T-helper 1 cell (primary cell): ENCODE measurements around the gene SH3RF1.
"Not testable (repeated sequence)": the region's sequence is repeated elsewhere in the genome, so short reads cannot be mapped to it uniquely, and the experiment has no call there.

Source experiments
- DNase-seq, 5 donors: peaks; one replicate each; pipeline ENCODE4 v3.0.0-alpha.2; 2012 to 2020

Gene SH3RF1

GRCh38 chr4:169222761-169223160 lies 48.0 kb downstream of the SH3RF1 start:
- no peak for DNase-seq

- no peak for DNase-seq
Measured at GRCh38 chr4:169221662-169222061, 49.1 kb downstream of the SH3RF1 start.

GRCh38 chr4:169220854-169221411 lies 49.8 kb downstream of the SH3RF1 start:
- no peak for DNase-seq

- no peak for DNase-seq
Measured at GRCh38 chr4:169220447-169220846, 50.3 kb downstream of the SH3RF1 start.

- DNase-seq, result no peak
Measured at GRCh38 chr4:169219440-169219839, 51.3 kb downstream of the SH3RF1 start.

GRCh38 chr4:169215656-169216055 lies 55.1 kb downstream of the SH3RF1 start:
- no peak for DNase-seq

GRCh38 chr4:169212981-169213380 lies 57.8 kb downstream of the SH3RF1 start:
- no peak for DNase-seq

GRCh38 chr4:169210504-169211118 lies 60.1 kb downstream of the SH3RF1 start:
- no peak for DNase-seq

GRCh38 chr4:169209388-169209883 lies 61.3 kb downstream of the SH3RF1 start:
- DNase-seq, result no peak

- no peak for DNase-seq
Measured at GRCh38 chr4:169208516-169208915, 62.2 kb downstream of the SH3RF1 start.

GRCh38 chr4:169208090-169208455 lies 62.7 kb downstream of the SH3RF1 start:
- DNase-seq, result no peak

- DNase-seq, result no peak
Measured at GRCh38 chr4:169207436-169208089, 63.2 kb downstream of the SH3RF1 start.

GRCh38 chr4:169205744-169206080 lies 65.0 kb downstream of the SH3RF1 start:
- no peak for DNase-seq

- no peak for DNase-seq
Measured at GRCh38 chr4:169205075-169205743, 65.5 kb downstream of the SH3RF1 start.

GRCh38 chr4:169203891-169204290 lies 66.9 kb downstream of the SH3RF1 start:
- no peak for DNase-seq

GRCh38 chr4:169203278-169203677 lies 67.5 kb downstream of the SH3RF1 start:
- not testable (repeated sequence) for DNase-seq

- no peak for DNase-seq
Measured at GRCh38 chr4:169202878-169203277, 67.9 kb downstream of the SH3RF1 start.

GRCh38 chr4:169202145-169202699 lies 68.5 kb downstream of the SH3RF1 start:
- DNase-seq, result no peak

- no peak for DNase-seq
Measured at GRCh38 chr4:169201222-169202144, 69.3 kb downstream of the SH3RF1 start.

- DNase-seq, result no peak
Measured at GRCh38 chr4:169200361-169201030, 70.3 kb downstream of the SH3RF1 start.

- DNase-seq, result no peak
Measured at GRCh38 chr4:169199184-169199583, 71.6 kb downstream of the SH3RF1 start.

GRCh38 chr4:169198167-169198566 lies 72.6 kb downstream of the SH3RF1 start:
- DNase-seq, result no peak
